Dedifferentiated amniotic fluid mesenchymal stem cell (primary cell): Measurements from ENCODE around the gene PCSK9.
"Not testable (repeated sequence)": the region's sequence is repeated elsewhere in the genome, so short reads cannot be mapped to it uniquely, and the experiment has no call there.

ENCODE experiments used
- DNase-seq: peaks from one replicate; pipeline ENCODE4 v3.0.0-alpha.2; 2016; ENCODE audit errors: extremely low spot score

Gene PCSK9

GRCh38 chr1:55079651-55080050 lies 40.3 kb downstream of the PCSK9 start:
- DNase-seq = no peak

- peak; percentile 61 for DNase-seq
Measured at GRCh38 chr1:55081188-55081904, 42.0 kb downstream of the PCSK9 start.

GRCh38 chr1:55081905-55082296 lies 42.6 kb downstream of the PCSK9 start:
- no peak for DNase-seq

- DNase-seq = no peak
Measured at GRCh38 chr1:55084257-55084656, 44.9 kb downstream of the PCSK9 start.

- DNase-seq = no peak
Measured at GRCh38 chr1:55087439-55087838, 48.1 kb downstream of the PCSK9 start.

GRCh38 chr1:55088413-55088812 lies 49.1 kb downstream of the PCSK9 start:
- DNase-seq = no peak

GRCh38 chr1:55089683-55090082 lies 50.3 kb downstream of the PCSK9 start:
- no peak for DNase-seq

GRCh38 chr1:55092475-55092874 lies 53.1 kb downstream of the PCSK9 start:
- DNase-seq = no peak

- no peak for DNase-seq
Measured at GRCh38 chr1:55095095-55095494, 55.7 kb downstream of the PCSK9 start.

GRCh38 chr1:55103891-55104290 lies 64.5 kb downstream of the PCSK9 start:
- DNase-seq = no peak

GRCh38 chr1:55107101-55107500 lies 67.8 kb downstream of the PCSK9 start:
- no peak for DNase-seq

GRCh38 chr1:55109005-55109404 lies 69.7 kb downstream of the PCSK9 start:
- not testable (repeated sequence) for DNase-seq
